H9 (cell line): ENCODE results near the gene CPHXL2. TPM values are rescaled to one million over a fixed set of nuclear protein-coding genes. Genes with fewer than 3 reads are reported as not detected.

Experiments
- DNase-seq: peaks from one replicate; pipeline ENCODE4 v3.0.0-alpha.2; 2017
- H2AFZ ChIP-seq: one replicate; pipeline ENCODE4 v1.6.1; 2013; ENCODE audit warnings: mild to moderate bottlenecking, low read length, control low read depth, moderate library complexity
- H2AK5ac ChIP-seq: 2 replicates; pipeline ENCODE4 v1.6.1; 2013; ENCODE audit warnings: low read length, control low read depth, mixed read lengths; ENCODE audit not compliant: insufficient read length
- H2BK120ac ChIP-seq: one replicate; pipeline ENCODE4 v1.6.1; 2013; ENCODE audit warnings: low read depth, mild to moderate bottlenecking, low read length, control low read depth, inconsistent platforms; ENCODE audit not compliant: poor library complexity, severe bottlenecking
- H2BK12ac ChIP-seq: 2 replicates; pipeline ENCODE4 v1.6.1; 2013; ENCODE audit warnings: low read length, control low read depth, mixed read lengths, low read depth; ENCODE audit not compliant: insufficient read length
- H2BK15ac ChIP-seq: 2 replicates; pipeline ENCODE4 v1.6.1; 2013; ENCODE audit warnings: low read depth, low read length, control low read depth
- H2BK20ac ChIP-seq: one replicate; pipeline ENCODE4 v1.6.1; 2013; ENCODE audit warnings: low read depth, mild to moderate bottlenecking, low read length, control low read depth, inconsistent platforms; ENCODE audit not compliant: poor library complexity, severe bottlenecking
- H2BK5ac ChIP-seq: 2 replicates; pipeline ENCODE4 v1.6.1; 2013; ENCODE audit warnings: low read length, control low read depth, mixed read lengths; ENCODE audit not compliant: insufficient read length
- H3K14ac ChIP-seq: 2 replicates; pipeline ENCODE4 v1.6.1; 2013; ENCODE audit warnings: low read length, control low read depth; ENCODE audit not compliant: insufficient read depth
- H3K18ac ChIP-seq: 2 replicates; pipeline ENCODE4 v1.6.1; 2013; ENCODE audit warnings: low read depth, mild to moderate bottlenecking, mixed read lengths, low read length, control low read depth; ENCODE audit not compliant: insufficient read length
- H3K23ac ChIP-seq: 2 replicates; pipeline ENCODE4 v1.6.1; 2013; ENCODE audit warnings: low read length, control low read depth, mixed read lengths, low read depth; ENCODE audit not compliant: insufficient read length
- H3K23me2 ChIP-seq: 2 replicates; pipeline ENCODE4 v1.6.1; 2013; ENCODE audit warnings: low read depth, mild to moderate bottlenecking, mixed read lengths, low read length, control low read depth; ENCODE audit not compliant: insufficient read length, poor library complexity, severe bottlenecking
- H3K27ac ChIP-seq: 2 replicates; pipeline ENCODE4 v1.5.1; 2013; ENCODE audit warnings: low read length, control low read depth, mixed read lengths, low read depth; ENCODE audit not compliant: insufficient read length
- H3K27me3 ChIP-seq: 2 replicates; pipeline ENCODE4 v1.6.1; 2013; ENCODE audit warnings: low read length, control low read depth, inconsistent platforms; ENCODE audit not compliant: insufficient read depth
- H3K4ac ChIP-seq: 2 replicates; pipeline ENCODE4 v1.6.1; 2013; ENCODE audit warnings: low read depth, mild to moderate bottlenecking, control low read depth, inconsistent platforms, low read length, moderate library complexity
- H3K4me1 ChIP-seq: 2 replicates; pipeline ENCODE4 v1.6.1; 2013; ENCODE audit warnings: low read length, control low read depth, inconsistent platforms; ENCODE audit not compliant: insufficient read depth
- H3K4me2 ChIP-seq: 2 replicates; pipeline ENCODE4 v1.6.1; 2013; ENCODE audit warnings: low read length, control low read depth, mixed read lengths; ENCODE audit not compliant: insufficient read length, insufficient read depth
- H3K56ac ChIP-seq: 2 replicates; pipeline ENCODE4 v1.6.1; 2013; ENCODE audit warnings: low read depth, mild to moderate bottlenecking, mixed read lengths, low read length, control low read depth; ENCODE audit not compliant: insufficient read length
- H3K79me1 ChIP-seq: 2 replicates; pipeline ENCODE4 v1.6.1; 2013; ENCODE audit warnings: low read depth, mild to moderate bottlenecking, moderate library complexity, low read length, control low read depth, inconsistent platforms; ENCODE audit not compliant: insufficient read depth, poor library complexity, severe bottlenecking
- H3K79me2 ChIP-seq: 2 replicates; pipeline ENCODE4 v1.6.1; 2013; ENCODE audit warnings: low read length, control low read depth, inconsistent platforms; ENCODE audit not compliant: insufficient read depth
- H3K9ac ChIP-seq: 2 replicates; pipeline ENCODE4 v1.6.1; 2013; ENCODE audit warnings: low read length, control low read depth, mixed read lengths; ENCODE audit not compliant: insufficient read length; ENCODE audit errors: extremely low read depth
- H3K9me3 ChIP-seq: one replicate; pipeline ENCODE4 v1.6.1; 2013; ENCODE audit warnings: low read depth, low read length, inconsistent platforms; ENCODE audit not compliant: control insufficient read depth
- H3T11ph ChIP-seq: one replicate; pipeline ENCODE4 v1.6.1; 2013; ENCODE audit warnings: mild to moderate bottlenecking, low read length, control low read depth, inconsistent platforms
- H4K20me1 ChIP-seq: one replicate; pipeline ENCODE4 v1.6.1; 2013; ENCODE audit not compliant: control insufficient read depth, insufficient read length, insufficient read depth
- H4K5ac ChIP-seq: 2 replicates; pipeline ENCODE4 v1.6.1; 2013; ENCODE audit warnings: low read depth, mild to moderate bottlenecking, mixed read lengths, low read length, control low read depth; ENCODE audit not compliant: insufficient read length
- H4K8ac ChIP-seq: replicated peaks from 2 replicates; pipeline ENCODE4 v1.6.1; 2013; ENCODE audit warnings: low read length, control low read depth, mixed read lengths, low read depth; ENCODE audit not compliant: insufficient read length
- H4K91ac ChIP-seq: 2 replicates; pipeline ENCODE4 v1.6.1; 2013; ENCODE audit warnings: low read depth, mild to moderate bottlenecking, moderate library complexity, mixed read lengths, low read length, control low read depth; ENCODE audit not compliant: insufficient read length
- H3K27ac Mint-ChIP-seq, 3 experiments: 2 replicates in 2 of 3; 3 replicates in 1 of 3; pipeline ENCODE4 v1.8.0; 2020 to 2021; ENCODE audit warnings: mixed read lengths in 3 of 3, mild to moderate bottlenecking in 1 of 3, moderate library complexity in 1 of 3
- H3K27me3 Mint-ChIP-seq: 2 replicates; pipeline ENCODE4 v1.8.0; 2021; ENCODE audit warnings: low read depth, mild to moderate bottlenecking, moderate library complexity, mixed read lengths
- H3K36me3 Mint-ChIP-seq, 3 experiments: 2 replicates in 2 of 3; 3 replicates in 1 of 3; pipeline ENCODE4 v1.8.0; 2020 to 2021; ENCODE audit warnings: low read depth in 3 of 3, mixed read lengths in 3 of 3; ENCODE audit not compliant: insufficient read depth in 1 of 3
- H3K4me1 Mint-ChIP-seq, 2 experiments: 2 replicates each; pipeline ENCODE4 v1.8.0; 2020; ENCODE audit warnings: mixed read lengths in 2 of 2
- H3K4me3 Mint-ChIP-seq, 2 experiments: 2 replicates in 1 of 2; 3 replicates in 1 of 2; pipeline ENCODE4 v1.8.0; 2020 to 2021; ENCODE audit warnings: mild to moderate bottlenecking in 2 of 2, mixed read lengths in 2 of 2, moderate library complexity in 1 of 2
- H3K9me3 Mint-ChIP-seq, 2 experiments: 2 replicates in 1 of 2; 3 replicates in 1 of 2; pipeline ENCODE4 v1.8.0; 2020; ENCODE audit warnings: mild to moderate bottlenecking in 2 of 2, mixed read lengths in 2 of 2, moderate library complexity in 1 of 2
- WGBS: extraction: QIAGEN DNeasy Blood & Tissue Kit; methylation state at CpG from one replicate; pipeline ENCODE4 v1.1.7; 2013; ENCODE audit warnings: missing lambda C conversion rate, low lambda C conversion rate, mixed read lengths; ENCODE audit not compliant: insufficient read length; ENCODE audit errors: extremely low coverage; 5-methylcytosine and 5-hydroxymethylcytosine counted together
- total RNA-seq: library from RNA; stranded (reverse); gene quantifications from 2 replicates; pipeline ENCODE4 v1.2.1, GENCODE V29; 2021
- TF ChIP-seq, protein P1 (sequence below): fragments of 200-600 bp; sonication (generic); conservative IDR thresholded peaks from 3 replicates; pipeline ENCODE4 v1.8.0; 2021; ENCODE audit warnings: antibody characterized with exemption, mild to moderate bottlenecking

The CPHXL2 gene
- total RNA-seq, 1 experiment from 2014 or later = not detected

DNA sequence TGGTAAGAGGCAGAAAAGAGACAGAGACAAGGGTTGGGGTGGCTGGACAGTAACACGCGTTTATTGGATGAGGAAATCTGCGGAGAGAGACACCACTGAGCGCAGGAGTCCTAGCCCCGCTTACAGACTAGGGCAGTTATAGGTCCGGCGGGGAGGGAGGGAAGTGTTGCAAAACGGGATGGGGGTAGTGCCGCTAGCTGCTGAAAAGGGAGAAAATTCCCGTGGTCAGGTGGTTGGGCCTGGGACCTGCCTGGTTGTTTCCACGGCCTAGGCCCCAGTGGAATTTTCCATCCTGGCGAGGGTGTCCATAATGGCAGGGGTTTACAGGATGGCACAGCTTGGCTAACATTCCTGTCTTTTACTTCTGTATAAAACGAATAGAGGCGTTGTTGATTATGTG, 5.5 kb upstream of the CPHXL2 start:
- Histone ChIP-seq H3K14ac (no peak overlapping the region), H4K8ac (no peak overlapping the region)

More for the DNA sequence above, 5.5 kb upstream of the CPHXL2 start:
- DNase-seq = no peak
- Mint-ChIP-seq H3K9me3 (peaks cover 39 to 45% of the 10 kb centered on the region in 2 experiments), H3K36me3 (peaks cover 20 to 29% (median 24%) of the 10 kb centered on the region in 3 experiments), H3K4me1 (peaks cover 2 to 3% of the 10 kb centered on the region in 2 experiments; a peak in 2 of 4 replicates), H3K4me3 (no peak overlapping the region), H3K27ac (no peak overlapping the region), H3K27me3 (peaks cover 2% of the 10 kb centered on the region; the same call in 1 of the 2 replicates)
- Histone ChIP-seq H3K23me2 (no peaks in the 10 kb centered on the region), H2AFZ (no peak overlapping the region), H3K9me3 (peaks cover 28% of the 10 kb centered on the region), H2BK15ac (no peak overlapping the region), H3K79me1 (no peaks in the 10 kb centered on the region), H4K5ac (no peak overlapping the region), H4K20me1 (no peaks in the 10 kb centered on the region), H2BK12ac (no peak overlapping the region), H4K91ac (no peak overlapping the region), H3T11ph (no peak overlapping the region), H3K4me1 (no peaks in the 10 kb centered on the region), H3K27ac (no peak overlapping the region), H3K79me2 (no peaks in the 10 kb centered on the region), H3K18ac (no peak overlapping the region), H3K9ac (no peak overlapping the region), H3K27me3 (no peaks in the 10 kb centered on the region), H2BK120ac (no peak overlapping the region), H3K23ac (no peak overlapping the region), H3K4ac (no peak overlapping the region), H2AK5ac (no peak overlapping the region), H2BK20ac (no peak overlapping the region), H3K56ac (no peak overlapping the region), H2BK5ac (no peak overlapping the region), H3K4me2 (peak overlapping the region; percentile 5)
- no CpG with 5 or more reads among the region's 14 CpGs for WGBS
- TF ChIP-seq, protein P1, sequence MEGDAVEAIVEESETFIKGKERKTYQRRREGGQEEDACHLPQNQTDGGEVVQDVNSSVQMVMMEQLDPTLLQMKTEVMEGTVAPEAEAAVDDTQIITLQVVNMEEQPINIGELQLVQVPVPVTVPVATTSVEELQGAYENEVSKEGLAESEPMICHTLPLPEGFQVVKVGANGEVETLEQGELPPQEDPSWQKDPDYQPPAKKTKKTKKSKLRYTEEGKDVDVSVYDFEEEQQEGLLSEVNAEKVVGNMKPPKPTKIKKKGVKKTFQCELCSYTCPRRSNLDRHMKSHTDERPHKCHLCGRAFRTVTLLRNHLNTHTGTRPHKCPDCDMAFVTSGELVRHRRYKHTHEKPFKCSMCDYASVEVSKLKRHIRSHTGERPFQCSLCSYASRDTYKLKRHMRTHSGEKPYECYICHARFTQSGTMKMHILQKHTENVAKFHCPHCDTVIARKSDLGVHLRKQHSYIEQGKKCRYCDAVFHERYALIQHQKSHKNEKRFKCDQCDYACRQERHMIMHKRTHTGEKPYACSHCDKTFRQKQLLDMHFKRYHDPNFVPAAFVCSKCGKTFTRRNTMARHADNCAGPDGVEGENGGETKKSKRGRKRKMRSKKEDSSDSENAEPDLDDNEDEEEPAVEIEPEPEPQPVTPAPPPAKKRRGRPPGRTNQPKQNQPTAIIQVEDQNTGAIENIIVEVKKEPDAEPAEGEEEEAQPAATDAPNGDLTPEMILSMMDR = no peak
